ENCODE data around the gene GLRA2.

Gene GLRA2

GRCh38 chrX:14618177-14618965, 89.0 kb downstream of the GLRA2 start:
- no peak overlapping the region for H2BK120ac ChIP-seq (ENCODE audit: low read depth, low read length)
- no peak overlapping the region for H2BK15ac ChIP-seq (ENCODE audit: low read length)
- no peak overlapping the region for H3K14ac ChIP-seq (ENCODE audit: low read length)
- no peak overlapping the region for H4K91ac ChIP-seq (ENCODE audit: low read depth, low read length, poor library complexity)
- no peaks in the 10 kb centered on the region for H3K4me1 ChIP-seq (ENCODE audit: control insufficient read depth in 2 of 2, insufficient read depth in 1 of 2, low read depth in 1 of 2, low read length in 2 of 2)
- H2BK12ac ChIP-seq (ENCODE audit: low read length) = no peak overlapping the region
- H3K27ac ChIP-seq (replicated peaks; ENCODE audit: low read length) = no peak overlapping the region
- no peak overlapping the region for H3K4me2 ChIP-seq (ENCODE audit: insufficient read depth, low read length, poor library complexity, severe bottlenecking)
- no peak overlapping the region for H2BK5ac ChIP-seq (ENCODE audit: low read length)
- no peak overlapping the region for H2AK5ac ChIP-seq (ENCODE audit: low read depth, low read length)
- no CpG with 5 or more reads among the region's 5 CpGs for WGBS, 2 donors (ENCODE audit: extremely low coverage in 2 of 2, insufficient read length in 2 of 2, insufficient replicate concordance in 1 of 2)
- no peaks in the 10 kb centered on the region for H3K27me3 ChIP-seq (ENCODE audit: control insufficient read depth in 3 of 3, insufficient read depth in 3 of 3, low read depth in 1 of 3, low read length in 3 of 3)
- H3K23ac ChIP-seq (ENCODE audit: low read depth, low read length, poor library complexity) = no peak overlapping the region
- H3K4ac ChIP-seq (ENCODE audit: low read length) = no peak overlapping the region
- no peaks in the 10 kb centered on the region for H3K79me1 ChIP-seq (ENCODE audit: low read depth, low read length)
- H3K36me3 ChIP-seq (replicated peaks in 1 of 2; ENCODE audit: control insufficient read depth in 2 of 2, insufficient read depth in 2 of 2, low read length in 2 of 2) = no peaks in the 10 kb centered on the region
- no peak for DNase-seq (ENCODE audit: low spot score)
- no peak overlapping the region for H3K4me3 ChIP-seq (ENCODE audit: low read length in 2 of 2)
- no peak overlapping the region for H3K18ac ChIP-seq (ENCODE audit: low read length)
- no peak overlapping the region for H2AFZ ChIP-seq (ENCODE audit: low read length)
- H3K9me3 ChIP-seq (replicated peaks in 1 of 2; ENCODE audit: control insufficient read depth in 2 of 2, insufficient read depth in 1 of 2, low read depth in 1 of 2, low read length in 2 of 2) = no peaks in the 10 kb centered on the region
- H3K9ac ChIP-seq (ENCODE audit: low read depth, low read length, poor library complexity) = no peak overlapping the region
- H4K8ac ChIP-seq (ENCODE audit: low read depth, low read length) = no peak overlapping the region

GRCh38 chrX:14630733-14631132, 101.4 kb downstream of the GLRA2 start:
- Histone ChIP-seq H3K4me3 (ENCODE audit: low read length in 2 of 2) (no peak overlapping the region), H3K14ac (ENCODE audit: low read length) (no peak overlapping the region), H3K4ac (ENCODE audit: low read length) (no peak overlapping the region), H3K23ac (ENCODE audit: low read depth, low read length, poor library complexity) (no peak overlapping the region), H3K4me2 (ENCODE audit: insufficient read depth, low read length, poor library complexity, severe bottlenecking) (no peak overlapping the region), H3K79me1 (ENCODE audit: low read depth, low read length) (no peaks in the 10 kb centered on the region), H2AK5ac (ENCODE audit: low read depth, low read length) (no peak overlapping the region), H2BK5ac (ENCODE audit: low read length) (no peak overlapping the region), H2BK120ac (ENCODE audit: low read depth, low read length) (no peak overlapping the region), H4K8ac (ENCODE audit: low read depth, low read length) (no peak overlapping the region), H3K18ac (ENCODE audit: low read length) (no peak overlapping the region), H3K4me1 (ENCODE audit: control insufficient read depth in 2 of 2, insufficient read depth in 1 of 2, low read depth in 1 of 2, low read length in 2 of 2) (no peaks in the 10 kb centered on the region), H2BK12ac (ENCODE audit: low read length) (no peak overlapping the region), H4K91ac (ENCODE audit: low read depth, low read length, poor library complexity) (no peak overlapping the region), H3K27ac (replicated peaks; ENCODE audit: low read length) (no peak overlapping the region), H3K27me3 (ENCODE audit: control insufficient read depth in 3 of 3, insufficient read depth in 3 of 3, low read depth in 1 of 3, low read length in 3 of 3) (no peaks in the 10 kb centered on the region), H2AFZ (ENCODE audit: low read length) (no peak overlapping the region), H3K36me3 (replicated peaks in 1 of 2; ENCODE audit: control insufficient read depth in 2 of 2, insufficient read depth in 2 of 2, low read length in 2 of 2) (no peaks in the 10 kb centered on the region), H3K9me3 (replicated peaks in 1 of 2; ENCODE audit: control insufficient read depth in 2 of 2, insufficient read depth in 1 of 2, low read depth in 1 of 2, low read length in 2 of 2) (no peaks in the 10 kb centered on the region), H3K9ac (ENCODE audit: low read depth, low read length, poor library complexity) (no peak overlapping the region), H2BK15ac (ENCODE audit: low read length) (no peak overlapping the region)
- WGBS, 2 donors (ENCODE audit: extremely low coverage in 2 of 2, insufficient read length in 2 of 2, insufficient replicate concordance in 1 of 2) = no CpG with 5 or more reads among the region's 3 CpGs
- DNase-seq (ENCODE audit: low spot score) = no peak

GRCh38 chrX:14641681-14642655, 112.6 kb downstream of the GLRA2 start:
- Histone ChIP-seq H3K4ac (ENCODE audit: low read length) (no peak overlapping the region), H3K9me3 (replicated peaks in 1 of 2; ENCODE audit: control insufficient read depth in 2 of 2, insufficient read depth in 1 of 2, low read depth in 1 of 2, low read length in 2 of 2) (no peaks in the 10 kb centered on the region), H3K27ac (replicated peaks; ENCODE audit: low read length) (no peak overlapping the region), H2BK120ac (ENCODE audit: low read depth, low read length) (no peak overlapping the region), H3K4me2 (ENCODE audit: insufficient read depth, low read length, poor library complexity, severe bottlenecking) (no peak overlapping the region), H4K8ac (ENCODE audit: low read depth, low read length) (no peak overlapping the region), H3K36me3 (replicated peaks in 1 of 2; ENCODE audit: control insufficient read depth in 2 of 2, insufficient read depth in 2 of 2, low read length in 2 of 2) (no peaks in the 10 kb centered on the region), H3K79me1 (ENCODE audit: low read depth, low read length) (no peaks in the 10 kb centered on the region), H4K91ac (ENCODE audit: low read depth, low read length, poor library complexity) (no peak overlapping the region), H3K18ac (ENCODE audit: low read length) (no peak overlapping the region), H2BK5ac (ENCODE audit: low read length) (no peak overlapping the region), H3K14ac (ENCODE audit: low read length) (no peak overlapping the region), H2AFZ (ENCODE audit: low read length) (no peak overlapping the region), H2AK5ac (ENCODE audit: low read depth, low read length) (no peak overlapping the region), H2BK12ac (ENCODE audit: low read length) (no peak overlapping the region), H2BK15ac (ENCODE audit: low read length) (no peak overlapping the region), H3K23ac (ENCODE audit: low read depth, low read length, poor library complexity) (no peak overlapping the region), H3K4me1 (ENCODE audit: control insufficient read depth in 2 of 2, insufficient read depth in 1 of 2, low read depth in 1 of 2, low read length in 2 of 2) (no peaks in the 10 kb centered on the region), H3K4me3 (ENCODE audit: low read length in 2 of 2) (no peak overlapping the region), H3K27me3 (ENCODE audit: control insufficient read depth in 3 of 3, insufficient read depth in 3 of 3, low read depth in 1 of 3, low read length in 3 of 3) (no peaks in the 10 kb centered on the region), H3K9ac (ENCODE audit: low read depth, low read length, poor library complexity) (no peak overlapping the region)
- WGBS, 2 donors (ENCODE audit: extremely low coverage in 2 of 2, insufficient read length in 2 of 2, insufficient replicate concordance in 1 of 2) = no CpG with 5 or more reads among the region's 4 CpGs
- DNase-seq (ENCODE audit: low spot score) = no peak

GRCh38 chrX:14660970-14661369, 131.6 kb downstream of the GLRA2 start:
- H3K9me3 ChIP-seq (replicated peaks in 1 of 2; ENCODE audit: control insufficient read depth in 2 of 2, insufficient read depth in 1 of 2, low read depth in 1 of 2, low read length in 2 of 2) = no peaks in the 10 kb centered on the region
- H3K14ac ChIP-seq (ENCODE audit: low read length) = no peak overlapping the region
- no peak overlapping the region for H3K18ac ChIP-seq (ENCODE audit: low read length)
- H3K79me1 ChIP-seq (ENCODE audit: low read depth, low read length) = no peaks in the 10 kb centered on the region
- no peak overlapping the region for H4K8ac ChIP-seq (ENCODE audit: low read depth, low read length)
- H2AFZ ChIP-seq (ENCODE audit: low read length) = no peak overlapping the region
- H2BK5ac ChIP-seq (ENCODE audit: low read length) = no peak overlapping the region
- no peak for DNase-seq (ENCODE audit: low spot score)
- no peaks in the 10 kb centered on the region for H3K27me3 ChIP-seq (ENCODE audit: control insufficient read depth in 3 of 3, insufficient read depth in 3 of 3, low read depth in 1 of 3, low read length in 3 of 3)
- no peak overlapping the region for H4K91ac ChIP-seq (ENCODE audit: low read depth, low read length, poor library complexity)
- no peak overlapping the region for H3K9ac ChIP-seq (ENCODE audit: low read depth, low read length, poor library complexity)
- WGBS, 2 donors (ENCODE audit: extremely low coverage in 2 of 2, insufficient read length in 2 of 2, insufficient replicate concordance in 1 of 2) = no CpG with 5 or more reads among the region's 2 CpGs
- H3K4me2 ChIP-seq (ENCODE audit: insufficient read depth, low read length, poor library complexity, severe bottlenecking) = no peak overlapping the region
- no peak overlapping the region for H3K23ac ChIP-seq (ENCODE audit: low read depth, low read length, poor library complexity)
- H3K36me3 ChIP-seq (replicated peaks in 1 of 2; ENCODE audit: control insufficient read depth in 2 of 2, insufficient read depth in 2 of 2, low read length in 2 of 2) = no peaks in the 10 kb centered on the region
- H2BK12ac ChIP-seq (ENCODE audit: low read length) = no peak overlapping the region
- no peak overlapping the region for H2AK5ac ChIP-seq (ENCODE audit: low read depth, low read length)
- H3K4me3 ChIP-seq (ENCODE audit: low read length in 2 of 2) = no peak overlapping the region
- no peak overlapping the region for H2BK15ac ChIP-seq (ENCODE audit: low read length)
- H2BK120ac ChIP-seq (ENCODE audit: low read depth, low read length) = no peak overlapping the region
- H3K4me1 ChIP-seq (ENCODE audit: control insufficient read depth in 2 of 2, insufficient read depth in 1 of 2, low read depth in 1 of 2, low read length in 2 of 2) = no peaks in the 10 kb centered on the region
- H3K4ac ChIP-seq (ENCODE audit: low read length) = no peak overlapping the region
- H3K27ac ChIP-seq (replicated peaks; ENCODE audit: low read length) = no peak overlapping the region
